ENCODE data around the gene RTEL1.

The RTEL1 gene

GRCh38 chr20:63690898-63691710 lies 33.0 kb downstream of the RTEL1 start:
- DNase-seq: no peak

GRCh38 chr20:63691711-63692435 lies 33.8 kb downstream of the RTEL1 start:
- no peak for DNase-seq

- no peak for DNase-seq
Observed at GRCh38 chr20:63692436-63693082, 34.4 kb downstream of the RTEL1 start.

GRCh38 chr20:63693083-63693732 lies 35.1 kb downstream of the RTEL1 start:
- DNase-seq: no peak

- DNase-seq: no peak
Observed at GRCh38 chr20:63693733-63694583, 35.8 kb downstream of the RTEL1 start.

GRCh38 chr20:63694584-63695423 lies 36.7 kb downstream of the RTEL1 start:
- no peak for DNase-seq

GRCh38 chr20:63695424-63696305 lies 37.6 kb downstream of the RTEL1 start:
- no peak for DNase-seq

GRCh38 chr20:63696306-63696627 lies 38.2 kb downstream of the RTEL1 start:
- DNase-seq: peak; percentile 39

- DNase-seq: no peak
Observed at GRCh38 chr20:63696628-63697356, 38.7 kb downstream of the RTEL1 start, which contains the start of gene TNFRSF6B. TSS of gene TNFRSF6B (plus strand) at chr20:63696652. CDS start at chr20:63696768, 116 bp downstream.

- DNase-seq: no peak
Observed at GRCh38 chr20:63697357-63697867, 39.3 kb downstream of the RTEL1 start.

- DNase-seq: no peak
Observed at GRCh38 chr20:63697868-63698545, 39.9 kb downstream of the RTEL1 start.

- peak; percentile 92 for DNase-seq
Observed at GRCh38 chr20:63698739-63699465, 40.8 kb downstream of the RTEL1 start.

- no peak for DNase-seq
Observed at GRCh38 chr20:63699466-63700198, 41.5 kb downstream of the RTEL1 start.

- DNase-seq: no peak
Observed at GRCh38 chr20:63700199-63701050, 42.3 kb downstream of the RTEL1 start.

GRCh38 chr20:63701051-63701328 lies 42.9 kb downstream of the RTEL1 start:
- DNase-seq: no peak

- DNase-seq: no peak
Observed at GRCh38 chr20:63701329-63702035, 43.4 kb downstream of the RTEL1 start.

Measured in fibroblast of skin of right biceps (primary cell).